GM19467 (cell line): ENCODE results near the gene MRPS15.
"Not testable (repeated sequence)": the region's sequence is repeated elsewhere in the genome, so short reads cannot be mapped to it uniquely, and the experiment has no call there.

Source experiments
- ATAC-seq: cut with Tn5 transposase; IDR thresholded peaks from one replicate; pipeline ENCODE4 v1.9.1; 2021; ENCODE audit warnings: mild to moderate bottlenecking, moderate library complexity; ENCODE audit not compliant: unreplicated experiment

Gene MRPS15

GRCh38 chr1:36463803-36464604 lies at the start of gene MRPS15:
TSS of gene MRPS15 (minus strand) at chr1:36464384. CDS start at chr1:36464275, 109 bp downstream.
- peak; percentile 91 for ATAC-seq

DNA sequence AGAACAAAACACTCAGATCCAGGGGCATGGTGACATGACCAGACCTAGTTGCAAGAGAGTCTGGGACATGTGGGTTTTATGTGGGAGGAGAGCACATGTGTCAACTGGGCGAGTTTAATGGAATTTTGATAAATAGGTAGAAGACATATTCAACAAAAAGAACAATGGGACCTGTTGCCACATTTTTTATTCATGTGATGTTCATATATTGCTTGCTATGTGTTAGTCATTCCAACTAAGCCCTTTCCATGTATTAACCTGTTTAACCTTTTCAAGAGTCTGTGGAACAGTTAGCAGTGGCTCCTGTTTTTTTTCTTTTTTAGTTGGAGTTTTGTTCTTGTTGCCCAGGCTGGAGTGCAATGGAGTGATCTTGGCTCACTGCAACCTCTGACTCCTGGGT lies 48.7 kb upstream of the MRPS15 start:
- ATAC-seq: no peak

DNA sequence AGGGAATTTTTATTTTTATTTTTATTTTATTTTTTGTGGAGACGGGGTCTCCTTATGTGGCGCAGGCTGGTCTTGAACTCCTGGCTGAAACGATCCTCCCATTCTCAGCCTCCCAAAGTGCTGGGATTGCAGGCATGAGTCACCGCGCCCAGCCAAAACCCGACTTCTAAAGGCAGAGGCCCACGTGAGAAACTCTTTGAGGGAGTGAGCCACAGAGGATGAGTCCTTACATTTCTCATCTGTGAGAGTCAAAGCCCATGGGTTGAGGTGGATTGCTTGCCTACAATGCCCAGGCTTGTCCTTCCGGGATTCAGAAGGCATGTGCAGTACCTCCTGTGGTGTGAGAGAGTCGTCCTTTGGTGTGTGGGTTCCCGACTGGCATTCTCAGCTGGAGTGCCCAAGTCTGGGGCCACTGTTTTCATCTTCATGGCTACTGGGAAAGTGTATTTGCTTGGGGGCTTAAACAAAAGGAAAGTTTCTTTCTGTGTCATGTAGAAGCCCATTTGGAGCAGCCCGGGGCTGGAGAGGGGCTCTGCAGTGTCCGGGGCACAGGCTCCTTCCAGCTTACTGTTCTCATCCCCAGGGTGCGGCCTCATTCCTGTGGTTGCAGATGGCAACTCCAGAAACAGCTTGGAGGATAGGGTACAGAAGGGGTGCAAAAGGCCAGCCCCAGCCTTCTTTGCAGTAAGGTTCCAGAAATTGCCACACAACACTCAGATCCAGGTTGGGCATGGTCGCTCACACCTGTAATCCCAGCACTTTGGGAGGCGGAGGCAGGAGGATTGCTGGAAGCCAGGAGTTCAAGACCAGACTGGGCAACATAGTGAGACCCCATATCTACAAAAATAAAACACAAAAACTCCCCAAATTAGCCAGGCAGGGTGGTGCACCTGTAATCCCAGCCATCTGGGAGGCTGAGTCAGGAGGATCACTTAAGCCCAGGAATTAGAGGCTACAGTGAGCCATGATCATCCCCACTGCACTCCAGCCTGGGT lies 47.9 kb upstream of the MRPS15 start:
- no peak for ATAC-seq

- ATAC-seq: not testable (repeated sequence)
These were observed 47.0 kb upstream of the MRPS15 start for GRCh38 chr1:36511220-36511619.

DNA sequence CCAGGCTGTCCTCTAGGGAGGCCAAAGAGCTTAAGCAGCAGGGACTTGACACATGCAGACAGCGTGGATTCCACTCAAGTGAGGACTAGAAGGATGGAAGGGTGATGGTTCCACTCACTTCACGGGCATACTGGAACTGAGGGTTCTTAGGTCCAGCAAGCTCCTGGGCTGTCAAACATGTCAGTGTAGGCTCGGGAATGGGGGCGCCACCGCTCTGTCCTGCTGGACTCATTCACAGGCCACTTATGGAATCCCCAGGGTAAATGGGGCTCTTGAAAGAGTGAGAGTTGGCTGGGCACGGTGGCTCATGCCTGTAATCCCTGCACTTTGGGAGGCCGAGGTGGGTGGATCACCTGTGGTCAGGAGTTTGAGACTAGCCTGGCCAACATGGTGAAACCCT lies 46.2 kb upstream of the MRPS15 start:
- ATAC-seq: no peak

GRCh38 chr1:36508257-36508656 lies 44.1 kb upstream of the MRPS15 start:
- ATAC-seq: no peak

GRCh38 chr1:36506276-36506920 lies 42.2 kb upstream of the MRPS15 start:
- ATAC-seq: no peak

GRCh38 chr1:36503733-36504132 lies 39.5 kb upstream of the MRPS15 start:
- ATAC-seq: no peak

- ATAC-seq: no peak
These were observed 39.0 kb upstream of the MRPS15 start for GRCh38 chr1:36503159-36503558.

- ATAC-seq: no peak
These were observed 38.4 kb upstream of the MRPS15 start for GRCh38 chr1:36502616-36503015.

- not testable (repeated sequence) for ATAC-seq
These were observed 37.7 kb upstream of the MRPS15 start for GRCh38 chr1:36501911-36502310.

GRCh38 chr1:36497207-36497606 lies 33.0 kb upstream of the MRPS15 start:
- ATAC-seq: no peak

GRCh38 chr1:36494971-36495370 lies 30.8 kb upstream of the MRPS15 start:
- ATAC-seq: no peak

GRCh38 chr1:36493524-36493923 lies 29.3 kb upstream of the MRPS15 start:
- ATAC-seq: no peak

GRCh38 chr1:36492491-36492890 lies 28.3 kb upstream of the MRPS15 start:
- ATAC-seq: no peak

DNA sequence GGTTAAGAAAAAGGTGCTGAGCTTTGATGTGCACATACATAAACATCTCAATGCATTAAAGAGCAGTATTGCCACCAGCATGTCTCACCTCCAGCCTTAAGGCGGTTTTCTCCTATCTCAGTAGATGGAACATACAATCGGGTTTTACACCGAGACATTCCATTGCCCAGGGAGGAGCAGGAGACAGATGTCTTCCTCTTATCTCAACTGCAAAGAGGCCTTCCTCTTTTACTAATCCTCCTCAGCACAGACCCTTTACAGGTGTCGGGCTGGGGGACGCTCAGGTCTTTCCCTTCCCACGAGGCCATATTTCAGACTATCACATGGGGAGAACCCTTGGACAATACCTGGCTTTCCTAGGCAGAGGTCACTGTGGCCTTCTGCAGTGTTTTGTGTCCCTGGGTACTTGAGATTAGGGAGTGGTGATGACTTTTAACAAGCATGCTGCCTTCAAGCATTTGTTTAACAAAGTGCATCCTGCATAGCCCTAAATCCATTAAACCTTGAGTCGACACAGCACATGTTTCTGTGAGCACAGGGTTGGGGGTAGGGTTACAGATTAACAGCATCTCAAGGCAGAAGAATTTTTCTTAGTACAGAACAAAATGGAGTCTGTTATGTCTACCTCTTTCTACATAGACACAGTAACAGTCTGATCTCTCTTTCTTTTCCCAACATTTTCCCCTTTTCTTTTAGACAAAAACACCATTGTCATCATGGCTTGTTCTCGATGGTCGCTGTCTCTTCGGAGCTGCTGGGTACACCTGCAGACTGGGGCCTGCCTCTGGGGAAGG lies 25.3 kb upstream of the MRPS15 start:
- ATAC-seq: not testable (repeated sequence)

DNA sequence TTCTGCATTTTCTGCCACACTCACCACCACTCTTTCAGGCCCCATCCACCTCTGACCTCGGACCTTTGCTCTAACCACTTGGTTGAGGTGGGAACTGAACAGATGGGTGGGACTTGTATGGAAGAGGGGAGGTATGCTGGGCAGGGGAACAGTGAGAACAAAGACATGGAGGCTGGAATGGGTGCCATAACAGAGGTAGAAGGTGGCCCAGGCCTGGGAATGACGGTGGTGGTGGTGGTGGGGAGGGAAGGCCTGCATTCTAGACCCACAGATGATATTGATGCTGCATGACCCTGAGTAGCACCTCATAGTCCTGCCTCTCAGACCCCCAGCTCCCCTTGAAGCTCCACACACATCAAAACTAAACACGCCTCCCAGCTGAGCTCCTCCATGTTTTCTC lies 23.7 kb upstream of the MRPS15 start:
- no peak for ATAC-seq

- not testable (repeated sequence) for ATAC-seq
These were observed 23.1 kb upstream of the MRPS15 start for GRCh38 chr1:36487336-36487725.

DNA sequence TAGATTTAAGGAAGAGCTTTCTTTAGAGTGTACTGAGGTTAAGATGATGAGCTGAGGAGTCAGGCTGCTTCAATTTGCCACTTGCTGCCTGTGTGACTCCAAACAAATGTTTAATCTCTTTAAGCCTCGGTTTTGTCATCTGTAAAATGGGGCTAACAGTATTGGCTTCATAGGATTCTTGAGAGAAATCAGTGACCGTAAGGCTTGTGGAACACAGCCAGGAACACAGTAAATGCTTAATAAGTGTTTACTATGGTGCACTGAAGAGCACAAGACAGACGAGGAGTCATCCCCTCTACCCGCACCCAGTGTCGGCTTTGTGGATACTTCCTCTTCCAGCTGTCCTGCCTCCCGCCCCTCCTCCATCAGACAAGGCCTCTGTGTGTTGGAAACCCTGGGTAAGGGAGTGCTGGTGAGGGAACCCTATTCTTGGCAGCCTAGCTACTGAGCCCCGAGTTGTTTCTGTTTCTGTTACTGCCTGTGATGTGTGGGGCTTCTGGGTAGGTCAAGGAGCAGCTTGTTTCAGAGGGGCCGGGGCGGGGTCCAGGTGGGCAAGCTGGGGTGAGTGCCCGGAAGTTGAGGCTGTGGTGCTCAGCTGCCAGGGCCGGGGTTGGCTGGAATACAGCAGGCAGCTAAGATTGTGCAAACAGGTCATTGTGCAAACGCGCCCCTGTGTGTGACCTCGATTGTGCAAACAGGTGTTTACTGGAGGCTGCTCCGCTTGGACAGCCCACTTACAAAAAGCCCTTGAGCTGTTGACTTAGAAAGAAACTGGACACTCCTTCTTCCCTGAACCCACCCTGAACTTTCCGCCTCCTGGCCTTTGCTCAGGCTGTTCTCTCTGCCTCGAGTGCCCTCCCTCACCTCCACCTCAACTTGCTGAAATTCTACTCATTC lies 22.5 kb upstream of the MRPS15 start:
- no peak for ATAC-seq

DNA sequence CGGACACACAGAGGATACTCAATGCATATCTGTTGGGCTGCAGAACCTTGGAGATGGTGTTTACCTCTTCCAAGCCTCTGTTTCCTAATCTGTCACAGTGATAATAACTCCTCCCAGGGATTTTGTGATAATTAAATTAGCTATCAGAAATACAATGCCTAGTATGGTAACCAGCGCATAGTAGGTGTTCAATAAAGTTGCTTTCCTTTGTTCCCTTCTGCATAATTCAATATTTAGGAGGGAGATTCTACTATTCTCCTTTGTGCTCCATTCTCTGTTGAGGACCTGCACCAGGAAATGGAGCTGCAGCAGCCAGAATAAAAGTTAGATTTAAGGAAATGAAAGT lies 21.9 kb upstream of the MRPS15 start:
- ATAC-seq: no peak
